GM10847 (cell line): ENCODE results near the gene KAT14.

Experiments
- POLR2A ChIP-seq: IDR thresholded peaks from 2 replicates; pipeline ENCODE4 v1.6.1; 2011; ENCODE audit not compliant: insufficient read length; ENCODE audit errors: extremely low read depth

KAT14 gene

DNA sequence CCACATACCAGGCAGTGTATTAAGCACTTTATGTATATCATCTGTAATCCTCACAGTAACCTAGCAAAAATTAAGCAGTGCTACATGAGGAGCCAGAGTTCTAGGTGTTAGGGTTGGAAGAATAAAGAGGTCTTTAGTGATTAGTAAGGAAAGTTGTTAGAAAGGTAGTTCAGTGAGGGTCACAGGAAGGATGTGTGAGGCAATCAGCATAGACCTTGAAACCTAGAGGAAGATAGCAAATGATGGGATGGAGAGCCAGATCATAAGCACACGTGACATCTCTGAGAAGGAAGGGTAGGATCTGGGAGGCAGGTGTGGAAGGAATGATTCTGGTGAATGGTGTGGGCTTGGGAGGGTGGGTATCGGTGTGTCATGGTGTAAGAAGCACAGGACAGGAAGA is 2.2 kb downstream of the KAT14 start:
- TF ChIP-seq POLR2A: no peak

DNA sequence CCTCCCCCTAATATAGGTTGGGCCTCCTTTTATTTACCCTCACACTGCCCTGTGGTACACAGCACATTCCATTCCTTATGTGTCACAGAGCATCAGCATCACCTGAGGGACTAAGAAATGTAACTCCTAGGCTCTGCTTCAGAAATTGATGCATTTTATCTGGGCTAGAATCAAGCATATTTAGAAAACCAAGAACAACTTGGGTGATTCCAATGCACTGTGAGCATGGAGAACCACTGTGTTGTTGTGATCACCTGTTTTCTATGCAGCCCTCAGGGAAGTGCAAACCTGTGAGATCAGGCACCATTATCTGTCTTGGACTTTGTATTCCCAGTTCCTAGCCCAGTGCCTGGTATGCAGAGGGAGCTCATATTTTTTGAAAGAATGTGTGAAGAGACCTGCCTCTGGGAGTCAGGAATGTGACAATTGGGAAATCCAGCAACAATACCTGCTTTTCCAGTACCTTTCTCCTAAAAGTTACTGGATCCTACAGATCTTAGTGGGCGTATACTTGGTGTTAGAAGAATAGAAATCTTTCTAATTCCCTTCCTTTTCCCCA is 7.0 kb downstream of the KAT14 start:
- TF ChIP-seq POLR2A: no peak

DNA sequence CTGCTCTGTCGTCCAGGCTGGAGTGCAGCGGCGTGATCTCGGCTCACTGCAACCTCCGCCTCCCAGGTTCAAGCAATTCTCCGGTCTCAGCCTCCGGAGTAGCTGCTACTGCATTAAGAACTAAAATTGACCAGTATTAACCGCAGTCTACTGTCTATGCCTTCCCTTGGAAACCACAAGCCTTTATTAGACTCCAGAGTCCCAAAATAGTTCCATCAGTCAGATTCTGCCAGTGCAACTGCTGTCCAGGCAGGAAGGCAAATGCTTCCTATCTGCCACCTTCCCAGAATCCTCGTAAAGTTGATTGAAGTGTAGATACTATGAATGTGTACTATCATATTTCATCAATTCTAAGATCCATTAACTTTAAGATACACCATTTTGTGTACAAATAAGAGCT is 16.7 kb downstream of the KAT14 start:
- no peak for TF ChIP-seq POLR2A

DNA sequence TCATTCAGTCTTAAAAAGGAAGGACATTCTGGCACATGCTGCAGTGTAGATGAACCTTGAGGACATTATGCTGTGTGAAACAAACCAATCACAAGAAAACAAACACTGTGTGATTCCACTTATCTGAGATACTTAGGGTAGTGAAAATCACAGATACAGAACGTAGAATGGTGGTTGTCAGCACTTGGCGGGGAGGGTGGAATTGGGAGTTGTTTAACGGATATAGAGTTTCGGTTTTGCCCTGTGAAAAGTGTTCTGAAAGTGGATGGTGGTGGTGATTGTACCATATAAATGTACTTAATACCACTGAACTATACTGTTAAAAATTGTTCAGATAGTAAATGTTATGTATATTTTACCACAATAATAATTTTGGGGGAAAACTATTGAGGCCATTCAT is 18.4 kb downstream of the KAT14 start:
- no peak for TF ChIP-seq POLR2A

DNA sequence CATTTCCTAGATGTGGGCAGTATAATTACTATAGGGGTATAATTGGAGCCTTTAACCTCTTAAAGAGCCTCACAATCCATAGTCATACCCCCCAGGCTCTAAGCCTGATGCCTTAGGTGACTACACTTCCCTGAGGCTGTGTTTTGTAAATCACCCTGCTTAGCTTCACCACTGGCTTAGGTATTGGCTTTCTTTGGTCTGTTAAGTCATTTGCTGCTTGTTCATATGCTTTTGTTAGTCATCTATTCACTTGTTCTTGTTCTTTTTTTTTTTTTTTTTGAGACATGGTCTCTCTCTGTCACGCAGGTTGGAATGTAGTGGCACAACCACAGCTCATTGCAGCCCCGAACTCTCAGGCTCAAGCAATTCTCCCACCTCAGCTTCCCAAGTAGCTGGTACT is 26.7 kb downstream of the KAT14 start:
- TF ChIP-seq POLR2A: no peak

DNA sequence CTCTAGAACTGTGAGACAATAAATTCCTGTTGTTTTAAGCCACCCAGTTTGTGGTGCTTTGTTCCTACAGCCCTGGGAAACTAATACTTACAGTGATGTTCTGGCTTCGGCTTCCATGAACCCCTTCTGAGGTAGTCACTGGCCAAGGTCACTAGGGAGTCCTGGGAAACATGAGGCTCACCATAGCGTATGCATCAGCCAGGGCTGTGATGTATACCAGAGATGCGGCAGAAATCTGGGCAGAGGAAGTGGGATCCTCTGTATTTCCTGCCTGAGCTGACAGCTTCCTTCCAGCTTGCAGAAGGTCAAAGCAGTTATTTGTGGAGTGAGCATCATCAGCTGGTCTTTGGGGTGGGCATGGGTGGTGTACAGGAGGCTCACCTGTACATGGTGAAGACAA is 27.9 kb downstream of the KAT14 start:
- TF ChIP-seq POLR2A: no peak

DNA sequence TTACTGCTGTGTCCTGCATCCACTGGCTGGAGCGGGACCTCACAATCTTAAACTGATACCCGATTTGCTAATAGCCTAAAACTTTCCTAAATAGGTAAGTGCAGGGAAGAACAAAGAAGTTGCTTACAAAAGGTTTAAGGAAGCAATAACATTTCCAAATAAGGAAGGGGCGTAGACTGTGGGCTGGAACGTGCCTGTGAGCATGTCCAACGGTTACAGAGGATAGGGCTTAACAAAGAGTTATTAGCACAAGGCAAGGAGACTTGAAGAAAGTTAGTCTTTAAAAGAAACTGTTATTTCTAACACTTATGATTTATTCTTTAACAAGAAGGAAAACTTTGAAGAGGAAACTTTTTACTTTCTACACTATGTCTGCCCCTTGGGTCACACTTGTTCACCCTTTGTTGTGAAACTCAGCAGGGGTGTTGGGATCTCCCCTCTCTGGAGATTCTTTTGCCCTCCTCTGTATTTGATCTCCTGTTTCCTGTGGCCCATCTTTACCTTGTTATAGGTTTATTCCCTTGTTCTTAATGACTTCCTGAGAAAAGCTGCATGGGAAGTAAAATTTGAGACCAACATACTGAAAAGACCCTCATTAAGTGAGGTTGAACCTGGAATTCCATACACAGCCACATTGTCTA is 28.7 kb downstream of the KAT14 start:
- no peak for TF ChIP-seq POLR2A

DNA sequence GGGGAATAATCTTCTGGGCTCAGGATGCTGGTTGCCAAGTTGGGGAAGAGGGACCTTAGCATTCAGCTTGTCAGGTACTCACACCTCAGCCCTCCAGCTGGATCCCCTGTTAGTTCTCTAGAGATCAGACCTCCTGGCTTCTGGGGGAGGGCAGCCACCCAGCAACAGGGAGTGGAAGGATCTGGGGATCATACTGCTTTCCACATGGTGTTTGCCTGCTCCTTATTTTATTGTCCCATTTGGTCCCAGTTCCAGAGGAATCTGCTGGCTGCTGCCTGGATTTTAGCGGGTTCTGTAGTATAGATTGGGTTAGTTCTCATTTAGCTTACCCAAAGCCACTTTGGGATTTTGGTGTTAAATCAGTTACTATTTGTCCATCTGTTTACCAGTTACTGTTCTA is 29.3 kb downstream of the KAT14 start:
- no peak for TF ChIP-seq POLR2A

DNA sequence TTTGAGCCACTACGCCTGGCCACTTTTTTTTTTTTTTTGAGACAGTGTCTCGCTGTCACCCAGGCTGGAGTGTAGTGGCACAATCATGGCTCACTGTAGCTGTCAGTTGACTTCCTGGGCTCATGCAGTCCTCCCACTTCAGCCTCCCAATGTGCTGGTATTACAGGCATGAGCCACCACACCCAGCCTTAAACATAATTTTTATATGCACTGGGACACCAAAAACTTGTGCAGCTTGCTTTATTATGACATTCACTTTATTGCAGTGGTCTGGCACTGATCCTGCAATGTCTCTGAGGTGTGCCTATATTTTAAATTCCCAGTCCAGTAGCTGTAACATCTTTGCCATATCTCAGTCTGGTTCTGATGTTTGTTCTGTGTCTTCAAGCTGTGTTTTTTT is 34.7 kb downstream of the KAT14 start:
- TF ChIP-seq POLR2A: no peak

DNA sequence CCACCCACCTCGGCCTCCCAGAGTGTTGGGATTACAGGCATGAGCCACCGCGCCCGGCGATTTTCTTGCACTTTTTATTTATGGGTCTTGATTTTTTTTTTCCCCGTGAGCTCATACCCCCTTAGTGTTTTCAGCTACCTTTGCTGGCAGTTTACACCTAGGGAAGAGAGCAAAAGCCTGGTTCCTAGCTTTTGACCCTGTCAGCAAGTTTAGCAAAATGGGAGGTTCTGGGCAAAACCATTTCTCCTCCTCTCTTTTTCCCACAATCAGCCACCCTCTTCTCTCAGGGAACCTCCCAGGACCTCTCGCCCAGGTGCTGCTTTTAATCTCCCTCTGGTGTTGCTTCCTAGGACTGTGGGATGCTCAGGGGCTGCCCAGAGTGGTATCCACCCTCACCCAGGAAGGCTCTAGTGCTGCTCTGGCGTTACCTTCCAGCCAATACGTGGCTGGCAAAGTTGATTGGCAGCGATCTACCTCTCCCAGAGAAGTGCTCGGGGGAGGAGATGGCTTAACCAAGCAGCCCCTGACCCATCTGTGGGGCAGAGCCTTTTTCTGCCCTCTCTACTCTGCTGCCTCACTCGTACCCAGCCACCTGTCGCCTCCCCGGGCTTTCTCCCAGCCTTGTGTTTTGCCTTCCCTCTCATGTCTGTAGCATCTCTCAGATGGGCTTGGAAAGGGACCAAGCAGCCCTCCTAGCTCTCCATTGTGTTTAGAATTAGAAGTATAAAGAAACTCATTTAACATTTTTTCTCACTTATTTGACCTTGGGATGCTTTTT is 37.4 kb downstream of the KAT14 start:
- TF ChIP-seq POLR2A: no peak

DNA sequence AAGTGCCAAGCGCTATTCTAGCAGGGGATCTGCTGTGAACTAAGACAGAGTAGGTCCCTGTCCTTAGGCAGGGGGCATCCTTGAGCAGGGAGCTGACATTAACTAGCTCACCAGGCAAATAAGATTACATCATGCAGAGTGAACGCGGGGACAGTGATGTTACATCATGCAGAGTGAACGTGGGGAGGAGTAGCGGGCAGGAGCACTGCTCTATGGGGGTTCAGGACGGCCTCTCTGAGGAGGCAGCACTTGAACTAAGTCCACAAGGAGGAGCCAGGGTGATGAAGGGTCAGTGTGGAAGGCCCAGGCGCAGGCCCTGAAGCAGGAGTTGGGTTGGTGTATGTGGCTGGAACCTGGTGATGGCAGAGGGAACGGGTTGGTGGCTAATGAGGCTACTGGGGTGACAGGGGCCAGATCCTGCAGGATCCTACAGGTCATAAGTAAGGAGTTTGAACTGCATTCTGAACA is 38.7 kb downstream of the KAT14 start:
- TF ChIP-seq POLR2A: no peak

DNA sequence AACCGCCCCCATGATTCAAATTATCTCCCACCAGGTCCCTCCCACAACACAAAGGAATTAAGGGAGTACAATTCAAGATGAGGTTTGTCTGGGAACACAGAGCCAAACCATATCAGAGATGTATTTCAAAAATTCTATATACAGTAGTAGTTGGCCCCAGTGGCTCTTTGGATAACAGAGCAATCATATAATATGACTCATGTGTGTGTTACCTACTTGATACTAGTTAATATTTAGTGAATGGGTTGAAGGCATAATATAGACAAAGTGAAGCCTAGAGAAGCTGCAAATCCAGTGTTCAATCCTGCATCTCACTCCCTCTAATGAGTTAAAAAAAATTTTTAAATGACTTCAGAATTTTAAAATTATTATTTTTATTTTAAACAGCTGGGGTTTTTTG is 43.2 kb downstream of the KAT14 start:
- no peak for TF ChIP-seq POLR2A

DNA sequence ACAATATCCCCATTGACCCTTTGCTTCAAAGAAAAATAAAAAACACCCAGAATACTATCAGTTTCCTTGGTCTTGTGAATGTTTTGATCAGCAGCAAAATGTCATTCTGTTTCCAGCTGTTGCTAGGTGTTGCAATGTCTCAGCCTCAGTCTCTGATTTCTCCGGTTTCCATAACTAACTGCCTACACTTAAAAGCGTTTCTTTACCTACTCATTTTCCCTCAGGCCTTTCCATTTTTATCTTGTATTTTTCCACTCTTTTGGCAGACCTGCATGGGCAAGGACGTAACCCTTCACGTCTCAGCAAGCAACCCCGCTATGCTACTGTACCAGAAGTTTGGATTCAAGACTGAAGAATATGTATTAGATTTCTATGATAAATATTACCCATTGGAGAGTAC is 49.4 kb downstream of the KAT14 start:
- no peak for TF ChIP-seq POLR2A

DNA sequence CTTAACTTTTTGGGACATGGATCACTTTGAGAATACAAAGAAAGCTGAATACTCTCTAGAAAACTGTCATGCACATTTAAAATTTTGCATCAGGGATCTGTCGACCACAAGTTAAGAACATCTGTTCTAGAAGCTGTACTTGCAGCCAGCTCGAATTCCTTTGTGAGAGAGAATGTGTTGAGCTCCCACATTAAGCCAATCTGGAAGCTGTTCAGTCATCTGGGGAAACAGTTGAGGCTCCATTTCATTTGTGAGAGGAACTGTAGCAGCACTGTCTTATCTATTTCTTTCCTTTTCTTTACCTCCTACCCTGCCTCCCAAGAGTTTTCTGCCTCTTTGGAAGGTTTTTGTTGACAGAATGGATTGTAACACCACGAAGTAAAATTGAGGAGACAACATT is 50.8 kb downstream of the KAT14 start:
- TF ChIP-seq POLR2A: no peak

DNA sequence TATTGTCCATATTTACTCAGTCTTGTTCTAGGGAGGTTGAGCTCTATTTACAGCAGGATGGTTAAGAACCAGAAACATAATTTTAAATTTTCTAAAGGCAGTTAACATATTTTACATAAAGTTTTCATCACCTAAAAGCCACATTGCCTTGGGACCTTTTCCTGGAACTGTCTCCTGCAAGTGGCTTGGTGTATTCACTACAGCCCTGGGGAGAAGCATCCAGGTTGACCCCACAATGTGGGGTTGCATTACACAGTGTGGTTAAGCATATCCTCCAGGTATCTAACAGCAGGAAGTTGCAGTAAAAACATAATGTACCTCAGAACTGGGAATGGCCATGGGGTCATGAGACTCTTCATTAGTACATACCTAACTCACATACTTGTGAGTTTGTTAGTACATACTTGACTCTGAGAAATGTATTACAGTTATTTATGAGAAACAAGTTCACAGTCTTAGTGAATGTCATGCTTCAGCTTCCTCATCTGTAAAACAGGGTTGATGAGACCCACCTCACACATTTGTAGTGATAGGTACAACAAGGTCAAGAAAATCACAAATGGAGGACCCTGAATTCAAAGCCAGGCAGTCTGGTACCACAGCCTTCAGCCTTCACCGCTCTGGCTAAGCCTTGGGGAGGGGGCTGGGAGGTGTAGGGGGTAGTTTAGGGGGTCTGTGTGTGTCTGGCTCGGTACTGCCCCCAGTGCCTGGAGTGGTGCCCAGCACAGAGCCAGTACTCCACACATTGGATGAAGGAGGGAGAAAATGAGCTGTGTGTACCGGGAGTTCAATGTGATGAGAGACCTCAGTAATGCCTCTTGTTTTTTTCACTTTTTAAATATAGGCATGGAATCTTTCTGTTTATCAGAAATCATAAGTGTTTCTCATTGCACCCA is 52.9 kb downstream of the KAT14 start:
- TF ChIP-seq POLR2A: no peak
